Keratinocyte (primary cell): ENCODE measurements around the gene NOM1. TPM values are rescaled to one million over a fixed set of nuclear protein-coding genes. Genes with fewer than 3 reads are reported as not detected.

Experiments used
- DNase-seq: peaks from one replicate; pipeline ENCODE4 v3.0.0-alpha.2; 2011; ENCODE audit warnings: low read depth, missing footprints, low spot score
- FAIRE-seq: peaks from 2 replicates; lab custom pipeline; 2011; peaks lifted over from hg19 to GRCh38; lab: Jason Lieb, UNC
- H2AFZ ChIP-seq: 2 replicates; pipeline ENCODE4 v1.6.0; 2012; ENCODE audit warnings: low read length, control low read depth, inconsistent platforms; ENCODE audit not compliant: control insufficient read depth
- H3K27ac ChIP-seq: 2 replicates; pipeline ENCODE4 v1.5.1; 2011; ENCODE audit warnings: low read length; ENCODE audit not compliant: control insufficient read depth, insufficient read depth
- H3K27me3 ChIP-seq: 3 replicates; pipeline ENCODE4 v1.6.0; 2011; ENCODE audit warnings: low read length; ENCODE audit not compliant: control insufficient read depth, insufficient read depth; ENCODE audit errors: extremely low read depth
- H3K36me3 ChIP-seq, 2 experiments: 2 replicates in 1 of 2; 3 replicates in 1 of 2; pipeline ENCODE4 v1.5.1; 2011; ENCODE audit warnings: low read length in 2 of 2, mild to moderate bottlenecking in 1 of 2; ENCODE audit not compliant: control insufficient read depth in 2 of 2, insufficient read depth in 2 of 2; ENCODE audit errors: extremely low read depth in 1 of 2
- H3K4me1 ChIP-seq: 3 replicates; pipeline ENCODE4 v1.5.1; 2011; ENCODE audit warnings: low read length; ENCODE audit not compliant: control insufficient read depth, insufficient read depth; ENCODE audit errors: extremely low read depth
- H3K4me2 ChIP-seq: 3 replicates; pipeline ENCODE4 v1.6.0; 2011; ENCODE audit warnings: low read depth, low read length; ENCODE audit not compliant: control insufficient read depth, insufficient read depth; ENCODE audit errors: extremely low read depth
- H3K4me3 ChIP-seq, 3 experiments: fragments of 200-600 bp in 1 of 3; sonication (generic) in 1 of 3; 2 replicates in 2 of 3; 3 replicates in 1 of 3; pipeline ENCODE4 v1.5.1; 2011 to 2016; ENCODE audit warnings: low read length in 3 of 3, mild to moderate bottlenecking in 3 of 3, control low read depth in 2 of 3, inconsistent platforms in 1 of 3, low read depth in 1 of 3, mixed read lengths in 1 of 3, mixed run types in 1 of 3, moderate library complexity in 1 of 3; ENCODE audit not compliant: control insufficient read depth in 2 of 3, insufficient read depth in 2 of 3; ENCODE audit errors: extremely low read depth in 1 of 3
- H3K79me2 ChIP-seq: 2 replicates; pipeline ENCODE4 v1.6.0; 2012; ENCODE audit warnings: low read length; ENCODE audit not compliant: control insufficient read depth, insufficient read depth
- H3K9ac ChIP-seq: 3 replicates; pipeline ENCODE4 v1.6.0; 2011; ENCODE audit warnings: low read length; ENCODE audit not compliant: control insufficient read depth, insufficient read depth; ENCODE audit errors: extremely low read depth
- H3K9me1 ChIP-seq: 3 replicates; pipeline ENCODE4 v1.6.0; 2011; ENCODE audit warnings: low read length; ENCODE audit not compliant: control insufficient read depth, insufficient read depth; ENCODE audit errors: extremely low read depth
- H3K9me3 ChIP-seq: 2 replicates; pipeline ENCODE4 v1.5.1; 2012; ENCODE audit warnings: low read depth, low read length; ENCODE audit not compliant: control insufficient read depth
- H4K20me1 ChIP-seq: 3 replicates; pipeline ENCODE4 v1.6.0; 2011; ENCODE audit warnings: low read length; ENCODE audit not compliant: control insufficient read depth, insufficient read depth; ENCODE audit errors: extremely low read depth
- EZH2 ChIP-seq: IDR thresholded peaks from one replicate; pipeline ENCODE4 v1.6.1; 2012; ENCODE audit warnings: inconsistent platforms, mild to moderate bottlenecking, low read length, moderate library complexity
- dilution Hi-C: fragments of 300-500 bp; cut with MboI; formaldehyde crosslinking; loops from one replicate; pipeline ENCODE4 v1.7.0; 2020; ENCODE audit warnings: low sequenced_read_pairs; ENCODE audit not compliant: extremely low pct_ligation_motif_present
- polyA plus RNA-seq, 5 experiments: library from polyadenylated mRNA; depleted of rRNA in 3 of 5; stranded (reverse) in 3 of 5; stranded (forward) in 1 of 5; unstranded in 1 of 5; fragments of >200 nt; gene quantifications; 1 replicate in 1 of 5; 2 replicates in 3 of 5; 3 replicates in 1 of 5; pipeline versions ENCODE4 v1.2.1 to v1.2.3, GENCODE V29; 2011 to 2012; ENCODE audit warnings: missing spikeins in 2 of 5, low read depth in 1 of 5, low replicate concordance in 1 of 5
- TF ChIP-seq, protein P1 (sequence below), 3 experiments: IDR thresholded peaks in 1 of 3; conservative IDR thresholded peaks in 1 of 3; optimal IDR thresholded peaks in 1 of 3; 2 replicates in 2 of 3; 3 replicates in 1 of 3; pipeline versions ENCODE3 to v1.5.1; 2011; ENCODE audit warnings: low read length in 3 of 3, mild to moderate bottlenecking in 3 of 3, moderate library complexity in 2 of 3, control low read depth in 1 of 3, inconsistent platforms in 1 of 3; ENCODE audit not compliant: insufficient read depth in 2 of 3; ENCODE audit errors: extremely low read depth in 1 of 3

NOM1 gene
- polyA plus RNA-seq, 1 donor (not counting 4 experiments of a cell fraction or from before 2014, with no cell fraction given) = 17.1 TPM

- peaks cover 23 to 40% of the 10 kb centered on the region in 2 experiments for H3K36me3 ChIP-seq
- peak; percentile 28 for DNase-seq
These were observed 20.5 kb downstream of the NOM1 start for GRCh38 chr7:156969972-156970420.

DNA sequence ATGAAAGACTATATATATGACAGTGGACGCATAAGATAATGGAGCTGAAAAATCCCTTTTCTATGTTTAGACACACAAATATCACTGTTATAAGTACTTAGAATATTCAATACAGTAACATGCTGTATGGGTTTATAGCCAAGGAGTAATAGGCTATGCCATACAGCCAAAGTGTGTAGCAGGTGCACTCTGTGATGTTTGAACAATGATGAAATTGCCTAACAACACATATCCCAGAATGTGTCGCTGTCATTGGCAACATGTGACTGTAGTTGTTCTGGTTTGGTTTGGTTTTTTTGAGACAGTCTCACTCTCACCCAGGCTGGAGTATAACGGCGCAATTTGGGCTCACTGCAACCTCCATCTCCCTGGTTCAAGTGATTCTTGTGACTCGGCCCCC, 26.1 kb downstream of the NOM1 start:
- no peak for FAIRE-seq
- dilution Hi-C loops = no loop called here

More at GRCh38 chr7:156969972-156970420, 20.5 kb downstream of the NOM1 start:
- no peaks in the 10 kb centered on the region for H3K27me3 ChIP-seq
- H3K9me1 ChIP-seq = no peaks in the 10 kb centered on the region
- no peak overlapping the region for H2AFZ ChIP-seq
- H3K79me2 ChIP-seq = no peaks in the 10 kb centered on the region
- H3K9me3 ChIP-seq = no peaks in the 10 kb centered on the region
- H3K4me2 ChIP-seq = peak overlapping the region; percentile 51
- peak overlapping the region; percentile 69 for H3K9ac ChIP-seq
- no peak overlapping the region for H3K4me3 ChIP-seq
- no peak for FAIRE-seq
- no peaks in the 10 kb centered on the region for H4K20me1 ChIP-seq
- peak overlapping the region; percentile 85 for H3K27ac ChIP-seq
- peaks cover 23% of the 10 kb centered on the region for H3K4me1 ChIP-seq
- dilution Hi-C loops = no loop called here
- no peak for TF ChIP-seq EZH2
- TF ChIP-seq, protein P1, sequence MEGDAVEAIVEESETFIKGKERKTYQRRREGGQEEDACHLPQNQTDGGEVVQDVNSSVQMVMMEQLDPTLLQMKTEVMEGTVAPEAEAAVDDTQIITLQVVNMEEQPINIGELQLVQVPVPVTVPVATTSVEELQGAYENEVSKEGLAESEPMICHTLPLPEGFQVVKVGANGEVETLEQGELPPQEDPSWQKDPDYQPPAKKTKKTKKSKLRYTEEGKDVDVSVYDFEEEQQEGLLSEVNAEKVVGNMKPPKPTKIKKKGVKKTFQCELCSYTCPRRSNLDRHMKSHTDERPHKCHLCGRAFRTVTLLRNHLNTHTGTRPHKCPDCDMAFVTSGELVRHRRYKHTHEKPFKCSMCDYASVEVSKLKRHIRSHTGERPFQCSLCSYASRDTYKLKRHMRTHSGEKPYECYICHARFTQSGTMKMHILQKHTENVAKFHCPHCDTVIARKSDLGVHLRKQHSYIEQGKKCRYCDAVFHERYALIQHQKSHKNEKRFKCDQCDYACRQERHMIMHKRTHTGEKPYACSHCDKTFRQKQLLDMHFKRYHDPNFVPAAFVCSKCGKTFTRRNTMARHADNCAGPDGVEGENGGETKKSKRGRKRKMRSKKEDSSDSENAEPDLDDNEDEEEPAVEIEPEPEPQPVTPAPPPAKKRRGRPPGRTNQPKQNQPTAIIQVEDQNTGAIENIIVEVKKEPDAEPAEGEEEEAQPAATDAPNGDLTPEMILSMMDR (optimal IDR thresholded peaks at IDR 0.05 in 1 of 3, IDR thresholded peaks at IDR 0.05 in 1 of 3, conservative IDR thresholded peaks at IDR 0.05 in 1 of 3; ENCODE audit: extremely low read depth in 1 of 3, insufficient read depth in 2 of 3, low read length in 3 of 3) = peak in 2 of 3 experiments; percentile 10 to 17

More for the DNA sequence above, 26.1 kb downstream of the NOM1 start:
- Histone ChIP-seq H3K9me3 (no peaks in the 10 kb centered on the region), H3K36me3 (peaks cover 11 to 20% of the 10 kb centered on the region in 2 experiments), H3K27ac (no peak overlapping the region), H3K27me3 (no peaks in the 10 kb centered on the region), H3K9ac (no peak overlapping the region), H2AFZ (no peak overlapping the region), H3K79me2 (no peaks in the 10 kb centered on the region), H3K4me3 (no peak overlapping the region), H3K9me1 (no peaks in the 10 kb centered on the region), H4K20me1 (no peaks in the 10 kb centered on the region), H3K4me2 (no peak overlapping the region), H3K4me1 (no peaks in the 10 kb centered on the region)
- DNase-seq = no peak
- TF ChIP-seq EZH2 = no peak
- TF ChIP-seq, protein P1 (optimal IDR thresholded peaks at IDR 0.05 in 1 of 3, IDR thresholded peaks at IDR 0.05 in 1 of 3, conservative IDR thresholded peaks at IDR 0.05 in 1 of 3; ENCODE audit: extremely low read depth in 1 of 3, insufficient read depth in 2 of 3, low read length in 3 of 3) = no peak
